A549 (cell line): ENCODE data around the gene ERN1. TPM values are rescaled to one million over a fixed set of nuclear protein-coding genes. Genes with fewer than 3 reads are reported as not detected.

Experiments used
- BHLHE40 ChIP-seq: IDR thresholded peaks from 2 replicates; pipeline ENCODE4 v1.6.1; 2012; ENCODE audit warnings: low read depth, low read length, inconsistent platforms
- CBX8 ChIP-seq: fragments of 200-600 bp; sonication (generic); IDR thresholded peaks from 2 replicates; pipeline ENCODE4 v1.6.1; 2016
- CEBPB ChIP-seq, 2 experiments: fragments of >200 bp in 1 of 2; sonication (Bioruptor Twin) in 1 of 2; formaldehyde crosslinking in 1 of 2; IDR thresholded peaks; 2 replicates each; pipeline ENCODE4 v1.6.1; 2012 to 2016
- CHD4 ChIP-seq: fragments of 200-600 bp; sonication (generic); IDR thresholded peaks from 2 replicates; pipeline ENCODE4 v1.6.1; 2016; ENCODE audit warnings: antibody characterized with exemption, mild to moderate bottlenecking, borderline replicate concordance
- EHF ChIP-seq: fragments of 250-450 bp; sonication (Bioruptor Pico); IDR thresholded peaks from 2 replicates; pipeline ENCODE4 v1.5.0; 2020; ENCODE audit warnings: mild to moderate bottlenecking
- EHMT2 ChIP-seq: fragments of 200-600 bp; sonication (generic); IDR thresholded peaks from 2 replicates; pipeline ENCODE4 v1.6.1; 2016; ENCODE audit warnings: antibody characterized with exemption, low read depth, mild to moderate bottlenecking, moderate library complexity
- EP300 ChIP-seq, 2 experiments: fragments of >200 bp; sonication (Bioruptor Twin); formaldehyde crosslinking; IDR thresholded peaks; 2 replicates in 1 of 2; 3 replicates in 1 of 2; pipeline ENCODE4 v1.6.1; 2016 to 2017
- FOSB ChIP-seq: fragments of 250-450 bp; sonication (Bioruptor Pico); IDR thresholded peaks from 2 replicates; pipeline ENCODE4 v1.5.0; 2020; ENCODE audit warnings: mild to moderate bottlenecking, moderate library complexity
- FOXS1 ChIP-seq: fragments of 250-450 bp; sonication (Bioruptor Pico); IDR thresholded peaks from 2 replicates; pipeline ENCODE4 v1.5.0; 2020; ENCODE audit warnings: mild to moderate bottlenecking, moderate library complexity
- HDAC2 ChIP-seq: fragments of 200-600 bp; sonication (generic); IDR thresholded peaks from 2 replicates; pipeline ENCODE4 v1.6.1; 2016
- HEYL ChIP-seq: fragments of 250-450 bp; sonication (Bioruptor Pico); IDR thresholded peaks from 2 replicates; pipeline ENCODE4 v1.8.0; 2021; ENCODE audit warnings: mild to moderate bottlenecking, moderate library complexity
- HOXB13 ChIP-seq: fragments of 250-450 bp; sonication (Bioruptor Pico); IDR thresholded peaks from 2 replicates; pipeline ENCODE4 v1.5.0; 2020; ENCODE audit warnings: low read depth, mild to moderate bottlenecking, moderate library complexity
- JUNB ChIP-seq: fragments of >200 bp; sonication (Bioruptor Twin); formaldehyde crosslinking; IDR thresholded peaks from 2 replicates; pipeline ENCODE4 v1.6.1; 2016
- KDM1A ChIP-seq: fragments of 200-600 bp; sonication (generic); IDR thresholded peaks from 2 replicates; pipeline ENCODE4 v1.6.1; 2016; ENCODE audit warnings: low read depth, mild to moderate bottlenecking
- KDM5A ChIP-seq: fragments of 200-600 bp; sonication (generic); IDR thresholded peaks from 2 replicates; pipeline ENCODE4 v1.6.1; 2016; ENCODE audit warnings: antibody characterized with exemption, mild to moderate bottlenecking
- MAFK ChIP-seq: fragments of 450-650 bp; IDR thresholded peaks from 2 replicates; pipeline ENCODE4 v1.6.1; 2014; ENCODE audit not compliant: partially characterized antibody
- MAZ ChIP-seq: fragments of 150-350 bp; IDR thresholded peaks from 2 replicates; pipeline ENCODE4 v1.6.1; 2014; ENCODE audit warnings: antibody characterized with exemption, low read depth, low read length, borderline replicate concordance
- MYC ChIP-seq: IDR thresholded peaks from 2 replicates; pipeline ENCODE4 v1.6.1; 2012; ENCODE audit warnings: mild to moderate bottlenecking, inconsistent platforms, low read length, improper control_type of control experiment, borderline replicate concordance
- NFE2L2 ChIP-seq: fragments of 150-350 bp; conservative IDR thresholded peaks from 2 replicates; pipeline ENCODE4 v1.6.1; 2014; ENCODE audit warnings: low read length
- NPAS2 ChIP-seq: fragments of 250-450 bp; sonication (Bioruptor Pico); IDR thresholded peaks from 2 replicates; pipeline ENCODE4 v1.8.0; 2022; ENCODE audit warnings: mild to moderate bottlenecking, moderate library complexity, borderline replicate concordance
- NR3C1 ChIP-seq: fragments of >200 bp; sonication (Bioruptor Twin); formaldehyde crosslinking; IDR thresholded peaks from 3 replicates; pipeline ENCODE4 v1.6.1; 2017
- PBX3 ChIP-seq: IDR thresholded peaks from 2 replicates; pipeline ENCODE4 v1.6.1; 2012
- PHF8 ChIP-seq: fragments of 200-600 bp; sonication (generic); IDR thresholded peaks from 2 replicates; pipeline ENCODE4 v1.6.1; 2016; ENCODE audit warnings: low read depth, mild to moderate bottlenecking, antibody characterized with exemption, moderate library complexity, borderline replicate concordance
- POLR2AphosphoS2 ChIP-seq: conservative IDR thresholded peaks from 2 replicates; pipeline ENCODE4 v1.6.1; 2012; ENCODE audit warnings: low read length, improper control_type of control experiment, inconsistent platforms
- RARB ChIP-seq: fragments of 250-450 bp; sonication (Bioruptor Pico); IDR thresholded peaks from 2 replicates; pipeline ENCODE4 v1.8.0; 2021; ENCODE audit warnings: mild to moderate bottlenecking, moderate library complexity
- RNF2 ChIP-seq: fragments of 200-600 bp; sonication (generic); IDR thresholded peaks from 2 replicates; pipeline ENCODE4 v1.6.1; 2016; ENCODE audit warnings: low read depth, mild to moderate bottlenecking, antibody characterized with exemption, moderate library complexity, borderline replicate concordance
- SMC3 ChIP-seq: fragments of >200 bp; sonication (Bioruptor Twin); formaldehyde crosslinking; IDR thresholded peaks from 3 replicates; pipeline ENCODE4 v1.6.1; 2018; ENCODE audit warnings: inconsistent platforms
- TFCP2L1 ChIP-seq: fragments of 250-450 bp; sonication (Bioruptor Pico); IDR thresholded peaks from 2 replicates; pipeline ENCODE4 v1.5.0; 2021; ENCODE audit warnings: mild to moderate bottlenecking
- TP53 ChIP-seq: fragments of 250-450 bp; sonication (Bioruptor Pico); IDR thresholded peaks from 2 replicates; pipeline ENCODE4 v1.5.0; 2021; ENCODE audit warnings: mild to moderate bottlenecking, moderate library complexity
- ZC3H11A ChIP-seq: fragments of 450-650 bp; IDR thresholded peaks from 2 replicates; pipeline ENCODE4 v1.6.1; 2014; ENCODE audit warnings: antibody characterized with exemption, mild to moderate bottlenecking
- ZFP36 ChIP-seq: fragments of 450-650 bp; IDR thresholded peaks from 2 replicates; pipeline ENCODE4 v1.6.1; 2014; ENCODE audit warnings: borderline replicate concordance; ENCODE audit not compliant: partially characterized antibody
- ZSCAN20 ChIP-seq: fragments of 250-450 bp; sonication (Bioruptor Pico); IDR thresholded peaks from 2 replicates; pipeline ENCODE4 v1.8.0; 2022; ENCODE audit warnings: mild to moderate bottlenecking, moderate library complexity
- polyA plus RNA-seq, 4 experiments: library from polyadenylated mRNA; depleted of rRNA in 3 of 4; stranded (reverse); fragments of >200 nt; fragmentation: RNase III in 1 of 4; extraction: RNeasy Plus Mini Kit Qiagen cat#74134 plus additional on column Dnase treatment in 1 of 4; gene quantifications; 2 replicates in 3 of 4; 3 replicates in 1 of 4; pipeline ENCODE4 v1.2.3, GENCODE V29; 2011 to 2017
- TF ChIP-seq, protein P1 (sequence below): fragments of >200 bp; sonication (Bioruptor Twin); formaldehyde crosslinking; IDR thresholded peaks from 3 replicates; pipeline ENCODE4 v1.5.1; 2016
- TF ChIP-seq, protein P2 (sequence below): fragments of >200 bp; sonication (Bioruptor Twin); formaldehyde crosslinking; IDR thresholded peaks from 3 replicates; pipeline ENCODE4 v1.6.1; 2016
- TF ChIP-seq, protein P3 (sequence below): fragments of 250-450 bp; sonication (Bioruptor Pico); IDR thresholded peaks from 2 replicates; pipeline ENCODE4 v1.5.0; 2021; ENCODE audit warnings: mild to moderate bottlenecking, moderate library complexity, borderline replicate concordance
- TF ChIP-seq, protein P4 (sequence below): fragments of 450-650 bp; IDR thresholded peaks from 2 replicates; pipeline ENCODE4 v1.6.1; 2014; ENCODE audit warnings: antibody characterized with exemption

ERN1 gene
- polyA plus RNA-seq, 2 of the 4 experiments (the other 2 are of a cell fraction) = 4.1 to 19.8 TPM

DNA sequence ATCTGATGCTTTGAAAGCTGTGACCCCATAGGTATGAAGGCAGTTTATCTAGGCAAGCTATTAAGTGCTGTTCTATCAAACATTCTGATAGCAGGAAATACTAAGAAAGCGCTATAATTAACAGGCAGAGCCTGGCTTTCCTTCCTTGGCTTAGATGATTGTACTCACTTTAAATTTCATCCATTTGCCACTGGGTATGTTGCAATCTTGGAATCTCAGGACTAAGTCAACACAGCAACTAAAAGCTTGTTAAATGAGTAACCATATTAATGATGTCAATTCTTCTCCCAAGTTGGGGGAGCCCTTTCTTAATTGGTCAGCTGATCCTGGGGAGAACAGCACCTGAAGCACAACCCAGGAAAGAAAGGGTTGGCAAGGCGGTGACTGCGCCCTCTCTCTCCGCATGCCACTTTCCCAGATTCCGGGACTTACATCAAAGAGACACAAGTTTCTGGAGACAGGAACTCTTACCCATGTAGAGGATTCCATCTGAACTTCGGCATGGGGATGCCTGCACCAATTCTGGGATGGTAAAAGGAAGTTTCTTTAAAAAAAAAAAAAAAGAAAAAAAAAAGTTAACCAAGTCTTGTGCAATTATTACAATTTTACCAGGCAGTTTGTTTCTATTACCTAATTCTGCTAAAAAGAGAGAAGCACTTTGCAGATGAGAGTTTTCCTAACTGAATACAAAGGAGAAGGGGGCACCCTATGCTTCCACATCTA, 55.1 kb downstream of the ERN1 start (continued):
- TF ChIP-seq, protein P1, sequence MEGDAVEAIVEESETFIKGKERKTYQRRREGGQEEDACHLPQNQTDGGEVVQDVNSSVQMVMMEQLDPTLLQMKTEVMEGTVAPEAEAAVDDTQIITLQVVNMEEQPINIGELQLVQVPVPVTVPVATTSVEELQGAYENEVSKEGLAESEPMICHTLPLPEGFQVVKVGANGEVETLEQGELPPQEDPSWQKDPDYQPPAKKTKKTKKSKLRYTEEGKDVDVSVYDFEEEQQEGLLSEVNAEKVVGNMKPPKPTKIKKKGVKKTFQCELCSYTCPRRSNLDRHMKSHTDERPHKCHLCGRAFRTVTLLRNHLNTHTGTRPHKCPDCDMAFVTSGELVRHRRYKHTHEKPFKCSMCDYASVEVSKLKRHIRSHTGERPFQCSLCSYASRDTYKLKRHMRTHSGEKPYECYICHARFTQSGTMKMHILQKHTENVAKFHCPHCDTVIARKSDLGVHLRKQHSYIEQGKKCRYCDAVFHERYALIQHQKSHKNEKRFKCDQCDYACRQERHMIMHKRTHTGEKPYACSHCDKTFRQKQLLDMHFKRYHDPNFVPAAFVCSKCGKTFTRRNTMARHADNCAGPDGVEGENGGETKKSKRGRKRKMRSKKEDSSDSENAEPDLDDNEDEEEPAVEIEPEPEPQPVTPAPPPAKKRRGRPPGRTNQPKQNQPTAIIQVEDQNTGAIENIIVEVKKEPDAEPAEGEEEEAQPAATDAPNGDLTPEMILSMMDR = no peak; the same call in 2 of the 3 replicates
- TF ChIP-seq CEBPB (IDR thresholded peaks at IDR 0.05) (peak; percentile 98 to 99), MYC (no peak), NPAS2 (CRISPR knock-in tag) (no peak), ZSCAN20 (CRISPR knock-in tag) (no peak), RNF2 (no peak), HEYL (CRISPR knock-in tag) (no peak), HOXB13 (CRISPR knock-in tag) (no peak), SMC3 (peak; percentile 51; the same call in 2 of the 3 replicates), TFCP2L1 (CRISPR knock-in tag) (no peak), EP300 (IDR thresholded peaks at IDR 0.05) (peak; percentile 91 to 93; a peak in 3 of 5 replicates), BHLHE40 (no peak), RARB (CRISPR knock-in tag) (peak; percentile 20; the same call in 1 of the 2 replicates), NFE2L2 (no peak), HDAC2 (no peak), FOXS1 (no peak), PHF8 (no peak), NR3C1 (no peak), PBX3 (no peak), ZFP36 (no peak), POLR2AphosphoS2 (no peak), EHF (no peak), KDM1A (no peak), KDM5A (no peak), CHD4 (no peak), ZC3H11A (no peak), MAFK (no peak), TP53 (CRISPR knock-in tag) (no peak), CBX8 (no peak), FOSB (CRISPR knock-in tag) (no peak), MAZ (no peak), EHMT2 (no peak), JUNB (peak; percentile 86)
- TF ChIP-seq, protein P2, sequence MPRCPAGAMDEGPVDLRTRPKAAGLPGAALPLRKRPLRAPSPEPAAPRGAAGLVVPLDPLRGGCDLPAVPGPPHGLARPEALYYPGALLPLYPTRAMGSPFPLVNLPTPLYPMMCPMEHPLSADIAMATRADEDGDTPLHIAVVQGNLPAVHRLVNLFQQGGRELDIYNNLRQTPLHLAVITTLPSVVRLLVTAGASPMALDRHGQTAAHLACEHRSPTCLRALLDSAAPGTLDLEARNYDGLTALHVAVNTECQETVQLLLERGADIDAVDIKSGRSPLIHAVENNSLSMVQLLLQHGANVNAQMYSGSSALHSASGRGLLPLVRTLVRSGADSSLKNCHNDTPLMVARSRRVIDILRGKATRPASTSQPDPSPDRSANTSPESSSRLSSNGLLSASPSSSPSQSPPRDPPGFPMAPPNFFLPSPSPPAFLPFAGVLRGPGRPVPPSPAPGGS = peak; percentile 92; the same call in 2 of the 3 replicates
- TF ChIP-seq, protein P3, sequence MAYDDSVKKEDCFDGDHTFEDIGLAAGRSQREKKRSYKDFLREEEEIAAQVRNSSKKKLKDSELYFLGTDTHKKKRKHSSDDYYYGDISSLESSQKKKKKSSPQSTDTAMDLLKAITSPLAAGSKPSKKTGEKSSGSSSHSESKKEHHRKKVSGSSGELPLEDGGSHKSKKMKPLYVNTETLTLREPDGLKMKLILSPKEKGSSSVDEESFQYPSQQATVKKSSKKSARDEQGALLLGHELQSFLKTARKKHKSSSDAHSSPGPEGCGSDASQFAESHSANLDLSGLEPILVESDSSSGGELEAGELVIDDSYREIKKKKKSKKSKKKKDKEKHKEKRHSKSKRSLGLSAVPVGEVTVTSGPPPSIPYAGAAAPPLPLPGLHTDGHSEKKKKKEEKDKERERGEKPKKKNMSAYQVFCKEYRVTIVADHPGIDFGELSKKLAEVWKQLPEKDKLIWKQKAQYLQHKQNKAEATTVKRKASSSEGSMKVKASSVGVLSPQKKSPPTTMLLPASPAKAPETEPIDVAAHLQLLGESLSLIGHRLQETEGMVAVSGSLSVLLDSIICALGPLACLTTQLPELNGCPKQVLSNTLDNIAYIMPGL (CRISPR knock-in tag) = no peak
- TF ChIP-seq, protein P4, sequence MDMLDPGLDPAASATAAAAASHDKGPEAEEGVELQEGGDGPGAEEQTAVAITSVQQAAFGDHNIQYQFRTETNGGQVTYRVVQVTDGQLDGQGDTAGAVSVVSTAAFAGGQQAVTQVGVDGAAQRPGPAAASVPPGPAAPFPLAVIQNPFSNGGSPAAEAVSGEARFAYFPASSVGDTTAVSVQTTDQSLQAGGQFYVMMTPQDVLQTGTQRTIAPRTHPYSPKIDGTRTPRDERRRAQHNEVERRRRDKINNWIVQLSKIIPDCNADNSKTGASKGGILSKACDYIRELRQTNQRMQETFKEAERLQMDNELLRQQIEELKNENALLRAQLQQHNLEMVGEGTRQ = peak; percentile 66
